H9 (cell line): ENCODE results near the gene C1orf74. TPM values are rescaled to one million over a fixed set of nuclear protein-coding genes. Genes with fewer than 3 reads are reported as not detected.

Experiments used
- DNase-seq: peaks from one replicate; pipeline ENCODE4 v3.0.0-alpha.2; 2017
- H2AFZ ChIP-seq: one replicate; pipeline ENCODE4 v1.6.1; 2013; ENCODE audit warnings: mild to moderate bottlenecking, low read length, control low read depth, moderate library complexity
- H2AK5ac ChIP-seq: 2 replicates; pipeline ENCODE4 v1.6.1; 2013; ENCODE audit warnings: low read length, control low read depth, mixed read lengths; ENCODE audit not compliant: insufficient read length
- H2BK120ac ChIP-seq: one replicate; pipeline ENCODE4 v1.6.1; 2013; ENCODE audit warnings: low read depth, mild to moderate bottlenecking, low read length, control low read depth, inconsistent platforms; ENCODE audit not compliant: poor library complexity, severe bottlenecking
- H2BK12ac ChIP-seq: 2 replicates; pipeline ENCODE4 v1.6.1; 2013; ENCODE audit warnings: low read length, control low read depth, mixed read lengths, low read depth; ENCODE audit not compliant: insufficient read length
- H2BK15ac ChIP-seq: 2 replicates; pipeline ENCODE4 v1.6.1; 2013; ENCODE audit warnings: low read depth, low read length, control low read depth
- H2BK20ac ChIP-seq: one replicate; pipeline ENCODE4 v1.6.1; 2013; ENCODE audit warnings: low read depth, mild to moderate bottlenecking, low read length, control low read depth, inconsistent platforms; ENCODE audit not compliant: poor library complexity, severe bottlenecking
- H2BK5ac ChIP-seq: 2 replicates; pipeline ENCODE4 v1.6.1; 2013; ENCODE audit warnings: low read length, control low read depth, mixed read lengths; ENCODE audit not compliant: insufficient read length
- H3K14ac ChIP-seq: 2 replicates; pipeline ENCODE4 v1.6.1; 2013; ENCODE audit warnings: low read length, control low read depth; ENCODE audit not compliant: insufficient read depth
- H3K18ac ChIP-seq: 2 replicates; pipeline ENCODE4 v1.6.1; 2013; ENCODE audit warnings: low read depth, mild to moderate bottlenecking, mixed read lengths, low read length, control low read depth; ENCODE audit not compliant: insufficient read length
- H3K23ac ChIP-seq: 2 replicates; pipeline ENCODE4 v1.6.1; 2013; ENCODE audit warnings: low read length, control low read depth, mixed read lengths, low read depth; ENCODE audit not compliant: insufficient read length
- H3K23me2 ChIP-seq: 2 replicates; pipeline ENCODE4 v1.6.1; 2013; ENCODE audit warnings: low read depth, mild to moderate bottlenecking, mixed read lengths, low read length, control low read depth; ENCODE audit not compliant: insufficient read length, poor library complexity, severe bottlenecking
- H3K27ac ChIP-seq: 2 replicates; pipeline ENCODE4 v1.5.1; 2013; ENCODE audit warnings: low read length, control low read depth, mixed read lengths, low read depth; ENCODE audit not compliant: insufficient read length
- H3K27me3 ChIP-seq: 2 replicates; pipeline ENCODE4 v1.6.1; 2013; ENCODE audit warnings: low read length, control low read depth, inconsistent platforms; ENCODE audit not compliant: insufficient read depth
- H3K4ac ChIP-seq: 2 replicates; pipeline ENCODE4 v1.6.1; 2013; ENCODE audit warnings: low read depth, mild to moderate bottlenecking, control low read depth, inconsistent platforms, low read length, moderate library complexity
- H3K4me1 ChIP-seq: 2 replicates; pipeline ENCODE4 v1.6.1; 2013; ENCODE audit warnings: low read length, control low read depth, inconsistent platforms; ENCODE audit not compliant: insufficient read depth
- H3K4me2 ChIP-seq: 2 replicates; pipeline ENCODE4 v1.6.1; 2013; ENCODE audit warnings: low read length, control low read depth, mixed read lengths; ENCODE audit not compliant: insufficient read length, insufficient read depth
- H3K56ac ChIP-seq: 2 replicates; pipeline ENCODE4 v1.6.1; 2013; ENCODE audit warnings: low read depth, mild to moderate bottlenecking, mixed read lengths, low read length, control low read depth; ENCODE audit not compliant: insufficient read length
- H3K79me1 ChIP-seq: 2 replicates; pipeline ENCODE4 v1.6.1; 2013; ENCODE audit warnings: low read depth, mild to moderate bottlenecking, moderate library complexity, low read length, control low read depth, inconsistent platforms; ENCODE audit not compliant: insufficient read depth, poor library complexity, severe bottlenecking
- H3K79me2 ChIP-seq: 2 replicates; pipeline ENCODE4 v1.6.1; 2013; ENCODE audit warnings: low read length, control low read depth, inconsistent platforms; ENCODE audit not compliant: insufficient read depth
- H3K9ac ChIP-seq: 2 replicates; pipeline ENCODE4 v1.6.1; 2013; ENCODE audit warnings: low read length, control low read depth, mixed read lengths; ENCODE audit not compliant: insufficient read length; ENCODE audit errors: extremely low read depth
- H3K9me3 ChIP-seq: one replicate; pipeline ENCODE4 v1.6.1; 2013; ENCODE audit warnings: low read depth, low read length, inconsistent platforms; ENCODE audit not compliant: control insufficient read depth
- H3T11ph ChIP-seq: one replicate; pipeline ENCODE4 v1.6.1; 2013; ENCODE audit warnings: mild to moderate bottlenecking, low read length, control low read depth, inconsistent platforms
- H4K20me1 ChIP-seq: one replicate; pipeline ENCODE4 v1.6.1; 2013; ENCODE audit not compliant: control insufficient read depth, insufficient read length, insufficient read depth
- H4K5ac ChIP-seq: 2 replicates; pipeline ENCODE4 v1.6.1; 2013; ENCODE audit warnings: low read depth, mild to moderate bottlenecking, mixed read lengths, low read length, control low read depth; ENCODE audit not compliant: insufficient read length
- H4K8ac ChIP-seq: replicated peaks from 2 replicates; pipeline ENCODE4 v1.6.1; 2013; ENCODE audit warnings: low read length, control low read depth, mixed read lengths, low read depth; ENCODE audit not compliant: insufficient read length
- H4K91ac ChIP-seq: 2 replicates; pipeline ENCODE4 v1.6.1; 2013; ENCODE audit warnings: low read depth, mild to moderate bottlenecking, moderate library complexity, mixed read lengths, low read length, control low read depth; ENCODE audit not compliant: insufficient read length
- H3K27ac Mint-ChIP-seq, 3 experiments: 2 replicates in 2 of 3; 3 replicates in 1 of 3; pipeline ENCODE4 v1.8.0; 2020 to 2021; ENCODE audit warnings: mixed read lengths in 3 of 3, mild to moderate bottlenecking in 1 of 3, moderate library complexity in 1 of 3
- H3K27me3 Mint-ChIP-seq: 2 replicates; pipeline ENCODE4 v1.8.0; 2021; ENCODE audit warnings: low read depth, mild to moderate bottlenecking, moderate library complexity, mixed read lengths
- H3K36me3 Mint-ChIP-seq, 3 experiments: 2 replicates in 2 of 3; 3 replicates in 1 of 3; pipeline ENCODE4 v1.8.0; 2020 to 2021; ENCODE audit warnings: low read depth in 3 of 3, mixed read lengths in 3 of 3; ENCODE audit not compliant: insufficient read depth in 1 of 3
- H3K4me1 Mint-ChIP-seq, 2 experiments: 2 replicates each; pipeline ENCODE4 v1.8.0; 2020; ENCODE audit warnings: mixed read lengths in 2 of 2
- H3K4me3 Mint-ChIP-seq, 2 experiments: 2 replicates in 1 of 2; 3 replicates in 1 of 2; pipeline ENCODE4 v1.8.0; 2020 to 2021; ENCODE audit warnings: mild to moderate bottlenecking in 2 of 2, mixed read lengths in 2 of 2, moderate library complexity in 1 of 2
- H3K9me3 Mint-ChIP-seq, 2 experiments: 2 replicates in 1 of 2; 3 replicates in 1 of 2; pipeline ENCODE4 v1.8.0; 2020; ENCODE audit warnings: mild to moderate bottlenecking in 2 of 2, mixed read lengths in 2 of 2, moderate library complexity in 1 of 2
- CTCF ChIP-seq: fragments of 200-600 bp; sonication (generic); conservative IDR thresholded peaks from 3 replicates; pipeline ENCODE4 v1.8.0; 2021; ENCODE audit warnings: antibody characterized with exemption, mild to moderate bottlenecking
- WGBS: extraction: QIAGEN DNeasy Blood & Tissue Kit; methylation state at CpG from one replicate; pipeline ENCODE4 v1.1.7; 2013; ENCODE audit warnings: missing lambda C conversion rate, low lambda C conversion rate, mixed read lengths; ENCODE audit not compliant: insufficient read length; ENCODE audit errors: extremely low coverage; 5-methylcytosine and 5-hydroxymethylcytosine counted together
- total RNA-seq: library from RNA; stranded (reverse); gene quantifications from 2 replicates; pipeline ENCODE4 v1.2.1, GENCODE V29; 2021

The C1orf74 gene
- total RNA-seq, 1 experiment from 2014 or later = 2.4 TPM

- H3K23me2 ChIP-seq = no peaks in the 10 kb centered on the region
- H3K27ac Mint-ChIP-seq = peak within 1 kb of the TSS; percentile 78 to 97 (median 84); a peak in 5 of 7 replicates
- H3K9ac ChIP-seq = peak within 1 kb of the TSS; percentile 34
- no peak within 1 kb of the TSS for H2BK120ac ChIP-seq
- no peaks in the 10 kb centered on the region for H4K20me1 ChIP-seq
- no peak within 1 kb of the TSS for H2AK5ac ChIP-seq
- H3K4me1 Mint-ChIP-seq = peaks cover 10 to 14% of the 10 kb centered on the region in 2 experiments
- no peaks in the 10 kb centered on the region for H3K79me1 ChIP-seq
- no peak within 1 kb of the TSS for H4K5ac ChIP-seq
- peak; percentile 92 for DNase-seq
- no peak within 1 kb of the TSS for H3K14ac ChIP-seq
- no peaks in the 10 kb centered on the region for H3K9me3 ChIP-seq
- H4K91ac ChIP-seq = no peak within 1 kb of the TSS
- no peak within 1 kb of the TSS for H2BK5ac ChIP-seq
- TF ChIP-seq CTCF = peak; percentile 71
- peaks cover 3 to 20% (median 18%) of the 10 kb centered on the region in 3 experiments; a peak in 6 of 7 replicates for H3K36me3 Mint-ChIP-seq
- no peak within 1 kb of the TSS for H2BK20ac ChIP-seq
- no peak within 1 kb of the TSS for H3K4ac ChIP-seq
- H3K27me3 ChIP-seq = no peaks in the 10 kb centered on the region
- H3T11ph ChIP-seq = no peak within 1 kb of the TSS
- no peak within 1 kb of the TSS for H3K23ac ChIP-seq
- peak within 1 kb of the TSS; percentile 37 for H3K4me2 ChIP-seq
- H3K4me1 ChIP-seq = no peaks in the 10 kb centered on the region
- H3K4me3 Mint-ChIP-seq = peak within 1 kb of the TSS; percentile 95 to 97
- H2AFZ ChIP-seq = no peak within 1 kb of the TSS
- H3K18ac ChIP-seq = no peak within 1 kb of the TSS
- H3K56ac ChIP-seq = no peak within 1 kb of the TSS
- no peak within 1 kb of the TSS for H2BK12ac ChIP-seq
- whole genome bisulfite sequencing = no CpG with 5 or more reads among the region's 51 CpGs
- no peak within 1 kb of the TSS for H4K8ac ChIP-seq
- H3K9me3 Mint-ChIP-seq = peaks cover 0 to 3% of the 10 kb centered on the region in 2 experiments; a peak in 1 of 5 replicates
- no peaks in the 10 kb centered on the region for H3K79me2 ChIP-seq
- peaks cover 4% of the 10 kb centered on the region for H3K27me3 Mint-ChIP-seq
- no peak within 1 kb of the TSS for H3K27ac ChIP-seq
- H2BK15ac ChIP-seq = no peak within 1 kb of the TSS
Observed at GRCh38 chr1:209827384-209828262, 43.3 kb upstream of the C1orf74 start, which contains the start of gene UTP25. Gene UTP25, plus strand, starts transcription at chr1:209827972. Its CDS starts 92 bp downstream, at chr1:209828064.
